Epithelial cell of esophagus (primary cell): ENCODE measurements around the gene ST7L.

ENCODE experiments used
- DNase-seq: peaks from one replicate; pipeline ENCODE4 v3.0.0; 2010; ENCODE audit warnings: low read depth
- H3K4me3 ChIP-seq: 2 replicates; pipeline ENCODE4 v1.5.1; 2011; ENCODE audit warnings: mild to moderate bottlenecking, low read length, control low read depth
- TF ChIP-seq, protein P1 (sequence below): IDR thresholded peaks from 2 replicates; pipeline ENCODE4 v1.5.1; 2011; ENCODE audit warnings: low read depth, mild to moderate bottlenecking, low read length, control low read depth, inconsistent platforms; ENCODE audit not compliant: insufficient read depth; ENCODE audit errors: missing control alignments

Gene ST7L

DNA sequence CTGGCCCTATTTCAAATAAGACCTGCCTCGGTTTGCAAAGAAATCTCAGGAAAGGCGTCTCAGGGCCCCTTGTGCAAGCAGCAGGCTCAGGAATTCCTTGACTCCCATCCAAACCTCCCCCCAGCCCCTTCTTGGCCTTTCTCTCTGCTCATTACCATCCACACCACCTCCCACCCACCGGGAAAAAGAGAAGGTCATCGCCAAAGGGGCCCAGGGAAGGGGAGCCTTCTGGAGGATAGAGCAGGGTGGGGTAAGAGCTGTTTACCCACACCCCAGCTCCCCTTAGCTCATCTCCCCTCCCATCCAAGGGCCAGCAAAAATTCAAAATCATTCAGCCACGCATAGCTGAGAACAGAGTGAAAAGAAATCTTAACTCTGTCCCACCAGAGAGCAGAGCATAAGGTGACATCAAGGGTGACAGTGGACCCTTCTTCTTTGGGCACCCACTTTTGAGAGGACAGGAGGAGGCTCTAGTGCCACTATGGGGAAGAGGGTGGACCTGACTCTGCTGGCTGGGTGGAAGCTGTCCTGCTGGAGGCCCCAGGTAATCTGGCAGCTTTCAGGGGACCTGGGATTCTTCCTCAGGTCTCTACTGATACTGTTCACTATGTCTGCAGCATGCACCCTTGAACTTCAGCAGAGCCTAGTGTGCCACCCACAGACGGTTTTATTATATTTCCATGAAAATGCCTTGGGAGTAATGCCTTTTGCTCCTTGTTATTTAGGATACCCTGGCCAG lies 114.1 kb downstream of the ST7L start:
- DNase-seq: no peak
- no peak overlapping the region for H3K4me3 ChIP-seq
- TF ChIP-seq, protein P1, sequence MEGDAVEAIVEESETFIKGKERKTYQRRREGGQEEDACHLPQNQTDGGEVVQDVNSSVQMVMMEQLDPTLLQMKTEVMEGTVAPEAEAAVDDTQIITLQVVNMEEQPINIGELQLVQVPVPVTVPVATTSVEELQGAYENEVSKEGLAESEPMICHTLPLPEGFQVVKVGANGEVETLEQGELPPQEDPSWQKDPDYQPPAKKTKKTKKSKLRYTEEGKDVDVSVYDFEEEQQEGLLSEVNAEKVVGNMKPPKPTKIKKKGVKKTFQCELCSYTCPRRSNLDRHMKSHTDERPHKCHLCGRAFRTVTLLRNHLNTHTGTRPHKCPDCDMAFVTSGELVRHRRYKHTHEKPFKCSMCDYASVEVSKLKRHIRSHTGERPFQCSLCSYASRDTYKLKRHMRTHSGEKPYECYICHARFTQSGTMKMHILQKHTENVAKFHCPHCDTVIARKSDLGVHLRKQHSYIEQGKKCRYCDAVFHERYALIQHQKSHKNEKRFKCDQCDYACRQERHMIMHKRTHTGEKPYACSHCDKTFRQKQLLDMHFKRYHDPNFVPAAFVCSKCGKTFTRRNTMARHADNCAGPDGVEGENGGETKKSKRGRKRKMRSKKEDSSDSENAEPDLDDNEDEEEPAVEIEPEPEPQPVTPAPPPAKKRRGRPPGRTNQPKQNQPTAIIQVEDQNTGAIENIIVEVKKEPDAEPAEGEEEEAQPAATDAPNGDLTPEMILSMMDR: no peak

DNA sequence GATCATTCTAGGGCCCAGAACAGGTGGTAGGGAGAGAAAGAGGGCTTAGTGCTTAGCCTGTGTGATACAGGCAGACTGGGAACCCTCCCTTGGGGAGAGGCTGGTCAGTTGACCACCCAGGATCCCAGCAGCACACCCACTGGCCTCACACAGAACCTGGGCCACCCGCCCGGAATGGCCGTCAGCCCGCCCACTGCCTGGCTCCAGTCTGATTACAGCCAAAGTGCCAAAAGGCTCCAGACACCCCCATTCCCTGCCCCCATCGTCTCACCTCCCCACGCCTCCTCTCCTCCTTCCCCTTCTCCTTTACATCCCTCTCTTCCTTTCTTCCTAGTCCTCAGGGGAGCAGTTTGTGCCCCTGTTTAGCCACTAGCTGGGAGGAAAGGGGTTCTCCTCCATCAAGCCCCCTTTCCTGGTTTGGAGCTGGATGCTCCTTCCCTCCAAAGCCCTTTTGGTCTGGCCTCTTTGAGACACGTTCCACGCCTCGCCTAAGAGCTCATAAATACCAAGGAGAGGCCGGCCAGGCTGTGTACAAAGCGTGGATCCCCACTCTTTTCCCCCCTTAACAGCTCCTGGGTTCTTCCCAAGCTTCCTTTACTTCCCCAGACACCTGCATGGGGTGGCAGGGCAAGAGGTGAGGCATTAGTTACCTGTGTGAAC lies 114.8 kb downstream of the ST7L start:
- TF ChIP-seq, protein P1: no peak
- no peak for DNase-seq
- H3K4me3 ChIP-seq: no peak overlapping the region

DNA sequence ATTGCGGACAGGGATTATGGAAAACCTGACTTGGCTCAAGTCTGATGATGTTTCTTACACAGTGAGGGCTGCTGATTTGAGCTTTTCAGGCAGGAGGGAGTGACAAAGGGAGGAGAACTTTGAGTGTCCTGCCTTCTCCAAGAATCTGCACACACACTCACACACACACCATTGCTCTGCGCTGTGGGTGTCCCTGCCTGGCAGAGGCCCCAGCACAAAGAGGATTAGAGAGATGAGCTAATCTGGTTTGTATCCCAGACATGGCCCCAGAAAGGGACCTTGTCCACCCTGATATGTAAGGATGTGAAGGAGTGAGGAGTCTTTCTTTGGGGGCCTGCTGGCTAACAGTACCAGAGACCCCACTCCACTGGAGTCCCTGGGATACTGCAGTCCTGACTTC lies 116.1 kb downstream of the ST7L start:
- DNase-seq: no peak
- TF ChIP-seq, protein P1: no peak

DNA sequence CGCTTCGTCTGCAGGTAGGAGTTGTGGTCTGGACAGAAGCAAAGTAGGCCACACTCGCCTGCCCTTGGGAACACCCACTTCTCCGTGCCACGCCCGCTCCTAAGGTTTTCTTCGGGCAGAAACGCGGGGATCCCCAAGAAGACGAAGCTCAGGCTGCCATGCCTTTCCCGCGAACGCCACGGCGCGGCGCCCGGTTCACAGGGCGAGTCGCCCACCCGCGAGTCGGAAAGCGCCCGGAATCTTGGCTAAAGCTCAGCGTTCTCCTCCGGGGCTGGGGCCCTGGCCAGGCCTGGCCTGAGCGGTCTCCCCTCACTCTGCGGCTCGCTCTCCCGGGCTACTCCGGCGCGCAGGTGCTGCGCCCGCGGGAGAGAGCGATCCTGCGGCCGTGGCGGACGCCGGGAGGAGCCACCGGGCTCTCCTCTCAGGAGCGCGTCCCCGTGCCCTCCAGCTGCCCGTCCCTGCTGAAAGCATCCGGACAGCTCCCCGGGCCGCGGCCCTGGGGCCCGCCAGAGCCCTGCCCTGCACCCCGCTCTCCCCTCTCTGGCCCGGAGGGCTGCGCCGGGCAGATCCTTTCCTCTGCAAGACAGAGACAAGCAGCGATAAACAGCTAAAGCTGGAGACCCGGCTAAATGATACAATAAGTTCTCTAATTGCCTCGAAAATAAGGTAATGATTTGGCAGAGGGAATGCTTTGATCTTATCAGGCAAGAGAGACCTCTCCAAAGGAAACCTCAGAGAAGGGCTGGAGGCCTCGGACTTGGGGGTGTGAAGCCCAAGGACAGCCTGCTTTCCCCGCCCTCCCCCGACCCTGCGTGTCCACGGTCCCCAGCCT lies 116.9 kb downstream of the ST7L start:
- peak; percentile 70 for DNase-seq
- TF ChIP-seq, protein P1: peak; percentile 75
- H3K4me3 ChIP-seq: peak overlapping the region; percentile 51

More for the DNA sequence above, 116.1 kb downstream of the ST7L start:
- H3K4me3 ChIP-seq: no peak overlapping the region

DNA sequence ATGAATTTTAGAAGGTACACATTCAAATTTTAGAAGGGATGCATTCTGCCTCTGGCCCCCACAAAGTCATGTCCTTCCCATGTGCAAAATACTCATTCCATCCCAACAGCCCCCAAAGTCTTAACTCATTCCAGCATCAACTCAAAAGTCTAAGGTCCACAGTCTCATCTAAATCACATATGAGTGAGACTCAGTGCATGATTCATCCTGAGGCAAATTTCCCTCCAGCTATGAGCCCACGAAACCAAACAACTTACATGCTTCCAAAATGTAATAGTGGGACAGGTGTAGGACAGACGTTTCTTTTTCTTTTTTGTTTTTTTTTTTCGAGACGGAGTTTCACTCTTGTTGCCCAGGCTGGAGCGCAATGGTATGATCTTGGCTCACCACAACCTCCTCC lies 122.7 kb downstream of the ST7L start:
- peak; percentile 29 for DNase-seq
- TF ChIP-seq, protein P1: no peak
- no peak overlapping the region for H3K4me3 ChIP-seq

DNA sequence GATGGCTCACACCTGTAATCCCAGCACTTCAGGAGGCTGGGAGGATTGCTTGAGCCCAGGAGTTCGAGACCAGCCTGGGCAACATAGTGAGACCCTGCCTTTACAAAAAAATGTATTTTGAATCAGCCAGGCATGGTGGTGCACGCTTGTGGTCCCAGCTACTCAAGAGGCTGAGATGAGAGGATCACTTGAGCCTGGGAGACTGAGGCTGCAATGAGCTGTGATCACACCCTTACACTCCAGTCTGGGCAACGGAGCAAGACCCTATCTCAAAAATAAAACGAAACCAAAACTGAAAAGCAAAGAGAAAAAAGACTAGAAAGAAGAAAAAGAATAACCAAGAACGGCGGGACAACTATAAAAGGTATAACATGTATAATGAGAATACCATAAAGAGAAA lies 125.6 kb downstream of the ST7L start:
- TF ChIP-seq, protein P1: no peak
- H3K4me3 ChIP-seq: no peak overlapping the region
- DNase-seq: no peak
